ENCODE results near the gene VMO1.

VMO1 gene

GRCh38 chr17:4789701-4789950 is 3.5 kb upstream of the VMO1 start:
- Histone ChIP-seq H3K4me3 (ENCODE audit: low read depth, low read length, poor library complexity, severe bottlenecking) (peak overlapping the region; percentile 68), H3K9ac (ENCODE audit: low read length) (peak overlapping the region; percentile 72), H3K27ac (ENCODE audit: low read depth, low read length, poor library complexity, severe bottlenecking) (no peak overlapping the region), H3K27me3 (ENCODE audit: insufficient read depth, low read length) (peaks cover 5% of the 10 kb centered on the region; the same call in 1 of the 2 replicates), H3K4me2 (ENCODE audit: low read length) (peak overlapping the region; percentile 100), H3F3A (ENCODE audit: insufficient read depth, low read length) (no peaks in the 10 kb centered on the region), H3K79me2 (ENCODE audit: insufficient read depth, low read length) (no peaks in the 10 kb centered on the region), H4K20me1 (ENCODE audit: insufficient read depth, low read length) (no peaks in the 10 kb centered on the region), H2AFZ (ENCODE audit: low read length) (peak overlapping the region; percentile 87; the same call in 1 of the 2 replicates), H3K4me1 (ENCODE audit: insufficient read depth, low read length, severe bottlenecking) (peaks cover 17% of the 10 kb centered on the region), H3K9me3 (ENCODE audit: low read length) (no peaks in the 10 kb centered on the region), H3K9me2 (ENCODE audit: low read depth, low read length) (no peaks in the 10 kb centered on the region), H3K36me3 (ENCODE audit: insufficient read depth, low read length) (no peaks in the 10 kb centered on the region)
- TF ChIP-seq EZH2 (IDR thresholded peaks at IDR 0.05; ENCODE audit: borderline replicate concordance, low read length): no peak
- no peak for TF ChIP-seq CTCF (IDR thresholded peaks at IDR 0.05; ENCODE audit: low read length)

DNA sequence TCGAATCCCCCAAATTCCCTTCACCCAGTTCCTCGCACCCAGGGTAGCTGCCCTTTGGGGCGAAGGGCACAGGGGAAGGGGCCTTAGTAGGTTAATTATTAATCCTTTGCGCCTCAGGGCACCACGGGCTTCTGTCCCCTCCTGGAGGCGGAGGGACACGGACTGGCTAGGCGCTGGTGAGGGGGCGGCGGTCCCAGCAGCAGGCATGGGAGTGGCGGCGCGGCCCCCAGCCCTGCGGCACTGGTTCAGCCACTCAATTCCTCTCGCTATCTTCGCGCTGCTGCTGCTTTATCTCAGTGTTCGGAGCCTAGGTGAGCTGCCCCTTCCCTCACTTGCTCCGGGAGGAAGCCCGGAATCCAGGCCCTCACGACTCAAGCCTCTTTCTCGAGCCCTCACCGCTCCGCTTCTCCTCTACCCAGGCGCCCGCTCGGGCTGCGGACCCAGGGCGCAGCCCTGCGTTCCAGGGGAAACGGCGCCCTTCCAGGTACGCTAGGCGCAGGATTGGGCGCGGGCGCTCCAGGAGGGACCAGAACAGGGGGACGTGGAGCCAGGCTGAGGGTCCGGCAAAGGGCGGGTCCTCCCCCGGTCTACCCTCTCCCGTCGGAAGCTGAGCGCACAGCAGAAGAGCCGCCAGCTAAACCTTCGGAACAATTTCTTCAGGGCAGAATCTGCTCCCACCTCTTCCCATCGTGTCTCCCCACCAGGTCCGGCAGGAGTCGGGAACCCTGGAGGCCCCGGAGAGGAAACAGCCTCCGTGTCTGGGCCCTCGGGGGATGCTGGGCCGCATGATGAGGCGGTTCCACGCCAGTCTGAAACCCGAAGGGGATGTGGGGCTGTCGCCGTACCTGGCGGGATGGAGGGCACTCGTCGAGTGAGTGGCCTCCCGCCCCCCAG is 2.9 kb upstream of the VMO1 start, which contains the start of gene GLTPD2:
Gene GLTPD2 (plus strand): TSS at position 158 of the 894 bp plus-strand sequence. CDS start 48 bp downstream, at position 206.
- Histone ChIP-seq H3K27me3 (ENCODE audit: insufficient read depth, low read length) (peaks cover 5% of the 10 kb centered on the region; the same call in 1 of the 2 replicates), H3K4me2 (ENCODE audit: low read length) (peak within 1 kb of the TSS; percentile 100), H3K9me3 (ENCODE audit: low read length) (no peaks in the 10 kb centered on the region), H3K4me1 (ENCODE audit: insufficient read depth, low read length, severe bottlenecking) (peaks cover 17% of the 10 kb centered on the region), H3K4me3 (ENCODE audit: low read depth, low read length, poor library complexity, severe bottlenecking) (peak within 1 kb of the TSS; percentile 68), H3K27ac (ENCODE audit: low read depth, low read length, poor library complexity, severe bottlenecking) (no peak within 1 kb of the TSS), H3K9ac (ENCODE audit: low read length) (peak within 1 kb of the TSS; percentile 72), H3F3A (ENCODE audit: insufficient read depth, low read length) (no peaks in the 10 kb centered on the region), H4K20me1 (ENCODE audit: insufficient read depth, low read length) (no peaks in the 10 kb centered on the region), H3K79me2 (ENCODE audit: insufficient read depth, low read length) (no peaks in the 10 kb centered on the region), H3K36me3 (ENCODE audit: insufficient read depth, low read length) (no peaks in the 10 kb centered on the region), H2AFZ (ENCODE audit: low read length) (peak within 1 kb of the TSS; percentile 87; the same call in 1 of the 2 replicates), H3K9me2 (ENCODE audit: low read depth, low read length) (no peaks in the 10 kb centered on the region)
- TF ChIP-seq EZH2 (IDR thresholded peaks at IDR 0.05; ENCODE audit: borderline replicate concordance, low read length): no peak
- no peak for TF ChIP-seq CTCF (IDR thresholded peaks at IDR 0.05; ENCODE audit: low read length)

GRCh38 chr17:4788159-4788806 is 2.1 kb upstream of the VMO1 start:
- no peaks in the 10 kb centered on the region for H4K20me1 ChIP-seq (ENCODE audit: insufficient read depth, low read length)
- no peaks in the 10 kb centered on the region for H3K36me3 ChIP-seq (ENCODE audit: insufficient read depth, low read length)
- H3K9me2 ChIP-seq (ENCODE audit: low read depth, low read length): no peaks in the 10 kb centered on the region
- no peaks in the 10 kb centered on the region for H3F3A ChIP-seq (ENCODE audit: insufficient read depth, low read length)
- H3K4me1 ChIP-seq (ENCODE audit: insufficient read depth, low read length, severe bottlenecking): peaks cover 17% of the 10 kb centered on the region
- no peak for TF ChIP-seq CTCF (IDR thresholded peaks at IDR 0.05; ENCODE audit: low read length)
- TF ChIP-seq EZH2 (IDR thresholded peaks at IDR 0.05; ENCODE audit: borderline replicate concordance, low read length): no peak
- H3K27me3 ChIP-seq (ENCODE audit: insufficient read depth, low read length): peaks cover 5% of the 10 kb centered on the region; the same call in 1 of the 2 replicates
- H3K4me3 ChIP-seq (ENCODE audit: low read depth, low read length, poor library complexity, severe bottlenecking): no peak overlapping the region
- H3K27ac ChIP-seq (ENCODE audit: low read depth, low read length, poor library complexity, severe bottlenecking): no peak overlapping the region
- no peak overlapping the region for H2AFZ ChIP-seq (ENCODE audit: low read length)
- no peaks in the 10 kb centered on the region for H3K79me2 ChIP-seq (ENCODE audit: insufficient read depth, low read length)
- no peak overlapping the region for H3K4me2 ChIP-seq (ENCODE audit: low read length)
- H3K9ac ChIP-seq (ENCODE audit: low read length): no peak overlapping the region
- H3K9me3 ChIP-seq (ENCODE audit: low read length): no peaks in the 10 kb centered on the region

Data from OCI-LY1 (cell line).